RKO (cell line): Measurements from ENCODE around the gene CTR9.

Experiments used
- DNase-seq: peaks from one replicate; pipeline ENCODE4 v3.0.0-alpha.2; 2016; ENCODE audit warnings: low spot score

The CTR9 gene

GRCh38 chr11:10742460-10743208 is 8.4 kb upstream of the CTR9 start:
- peak; percentile 90 for DNase-seq

GRCh38 chr11:10743354-10744000 is 7.6 kb upstream of the CTR9 start:
- no peak for DNase-seq

GRCh38 chr11:10744206-10744605 is 6.8 kb upstream of the CTR9 start:
- no peak for DNase-seq

GRCh38 chr11:10746871-10747270 is 4.2 kb upstream of the CTR9 start:
- no peak for DNase-seq

- DNase-seq, result no peak
Observed at GRCh38 chr11:10747733-10748132, 3.3 kb upstream of the CTR9 start.

- no peak for DNase-seq
Observed at GRCh38 chr11:10749476-10749875, 1.6 kb upstream of the CTR9 start.

- DNase-seq, result no peak
Observed at GRCh38 chr11:10751581-10751940, 515 bp downstream of the CTR9 start.

GRCh38 chr11:10752061-10752460 is 1.0 kb downstream of the CTR9 start:
- peak; percentile 57 for DNase-seq

- DNase-seq, result no peak
Observed at GRCh38 chr11:10752486-10752885, 1.4 kb downstream of the CTR9 start.

GRCh38 chr11:10758957-10759356 is 7.9 kb downstream of the CTR9 start:
- DNase-seq, result peak; percentile 37

GRCh38 chr11:10761085-10761698 is 10.1 kb downstream of the CTR9 start:
- no peak for DNase-seq

- no peak for DNase-seq
Observed at GRCh38 chr11:10762185-10762584, 11.1 kb downstream of the CTR9 start.

GRCh38 chr11:10762913-10763421 is 11.9 kb downstream of the CTR9 start:
- DNase-seq, result no peak

GRCh38 chr11:10763766-10764165 is 12.7 kb downstream of the CTR9 start:
- no peak for DNase-seq

- DNase-seq, result no peak
Observed at GRCh38 chr11:10764412-10764811, 13.4 kb downstream of the CTR9 start.

GRCh38 chr11:10770626-10771254 is 19.7 kb downstream of the CTR9 start:
- peak; percentile 60 for DNase-seq

- no peak for DNase-seq
Observed at GRCh38 chr11:10771457-10771856, 20.4 kb downstream of the CTR9 start.

- no peak for DNase-seq
Observed at GRCh38 chr11:10774811-10775210, 23.8 kb downstream of the CTR9 start.

GRCh38 chr11:10777393-10777793 is 26.3 kb downstream of the CTR9 start:
- DNase-seq, result no peak

- no peak for DNase-seq
Observed at GRCh38 chr11:10777806-10778205, 26.8 kb downstream of the CTR9 start.

GRCh38 chr11:10778217-10778970 is 27.3 kb downstream of the CTR9 start:
- DNase-seq, result no peak

- DNase-seq, result no peak
Observed at GRCh38 chr11:10779086-10779485, 28.0 kb downstream of the CTR9 start.
